Measurements from ENCODE around the gene CAMK2N1.

CAMK2N1 gene

DNA sequence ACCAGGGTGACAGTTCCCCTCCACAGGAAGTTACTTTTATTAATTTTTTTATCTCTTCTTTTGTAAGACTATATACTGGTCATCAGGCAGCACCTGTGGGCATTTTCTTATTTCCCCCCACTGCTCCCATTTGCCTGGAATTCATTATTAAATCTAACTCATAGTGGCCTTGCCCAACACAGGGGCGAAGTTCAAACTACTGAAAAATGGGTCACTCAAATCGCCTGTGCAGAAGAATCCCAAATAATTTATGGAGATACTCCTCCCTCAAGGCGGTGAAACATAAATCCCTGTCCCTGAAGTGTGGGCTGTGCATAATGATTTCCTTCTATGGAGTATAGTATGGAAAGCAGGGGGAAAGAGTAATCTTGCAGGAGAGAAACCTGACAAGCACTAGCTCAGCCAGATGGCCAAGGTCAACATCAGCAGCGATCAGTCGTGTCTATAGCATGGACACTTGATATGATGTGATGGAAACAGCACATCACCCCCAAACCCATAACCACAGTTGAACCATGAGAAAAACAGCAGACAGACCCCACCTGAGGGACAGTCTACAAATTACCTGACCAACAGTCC, 7.9 kb downstream of the CAMK2N1 start:
- DNase-seq (ENCODE audit: low read depth) = no peak

DNA sequence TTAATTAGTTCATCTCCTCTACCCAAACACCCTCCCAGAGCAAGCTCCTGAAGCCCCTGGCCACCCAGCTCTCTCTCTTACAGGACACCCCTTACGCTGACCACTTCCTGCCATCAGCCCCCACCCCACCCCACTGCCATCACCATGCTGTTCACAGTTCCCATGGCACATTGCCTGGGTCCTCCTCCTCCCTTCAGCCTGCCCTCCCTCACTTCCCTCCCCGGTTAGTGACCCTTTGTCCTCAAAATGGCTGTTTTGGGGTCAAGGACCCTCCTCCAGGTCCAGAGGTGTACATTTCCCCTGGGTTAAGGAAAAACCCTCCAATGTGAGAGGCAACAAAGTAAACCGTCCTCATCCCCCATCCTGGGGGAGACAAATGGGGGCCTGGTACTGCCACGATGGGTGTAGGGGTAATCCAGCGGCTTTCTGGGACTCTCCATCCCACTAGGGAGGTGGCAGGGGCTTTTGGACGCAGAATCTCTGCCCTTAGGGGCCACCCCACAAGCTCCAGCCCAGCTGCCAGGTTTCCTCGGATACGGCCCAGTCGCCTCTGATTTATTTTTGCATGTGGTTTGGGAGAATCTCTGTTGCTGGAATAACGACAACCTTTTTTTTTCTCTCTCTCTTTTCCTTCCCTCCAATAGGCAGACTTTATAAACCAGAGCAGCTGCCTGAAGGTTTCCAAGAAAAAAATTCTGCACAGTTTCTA, 8.5 kb downstream of the CAMK2N1 start:
- no peak for DNase-seq (ENCODE audit: low read depth)

DNA sequence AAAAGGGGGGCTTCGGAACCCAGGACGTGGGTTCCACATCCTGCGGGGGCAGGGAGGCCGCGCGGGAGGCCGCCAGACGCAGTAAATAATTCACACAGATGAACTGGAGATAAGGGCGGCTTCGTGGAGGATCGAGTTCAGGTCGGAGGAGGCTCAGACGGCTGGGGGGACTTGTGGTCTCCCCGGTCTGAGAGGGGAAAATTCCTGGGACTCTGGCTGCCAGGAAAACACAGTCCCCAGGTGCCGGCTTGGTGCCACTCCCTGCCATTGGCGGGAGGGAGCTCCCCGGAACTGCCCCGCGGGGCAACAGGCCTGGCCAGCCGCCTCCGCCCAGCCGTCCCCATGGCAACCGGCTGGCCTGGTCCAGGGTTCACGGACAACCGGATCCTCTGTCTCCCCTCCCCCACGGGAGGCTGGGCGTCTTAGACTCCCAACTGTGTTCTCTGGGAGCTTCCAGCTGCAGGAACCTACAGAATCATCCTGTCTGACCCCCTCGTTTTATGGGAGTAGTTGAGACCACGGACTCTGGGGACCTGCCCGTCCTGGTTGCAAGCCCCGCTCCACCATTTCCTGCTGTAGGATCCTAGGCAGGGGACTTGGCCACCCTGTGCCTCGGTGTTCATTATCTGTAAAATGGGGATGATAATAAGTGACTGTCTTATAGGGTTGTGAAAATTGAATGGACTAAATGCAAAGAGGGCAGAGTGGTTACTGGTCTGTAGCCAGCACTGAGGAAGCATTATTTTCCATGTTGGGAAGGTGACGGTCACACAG, 9.6 kb downstream of the CAMK2N1 start:
- peak; percentile 10 for DNase-seq (ENCODE audit: low read depth)

DNA sequence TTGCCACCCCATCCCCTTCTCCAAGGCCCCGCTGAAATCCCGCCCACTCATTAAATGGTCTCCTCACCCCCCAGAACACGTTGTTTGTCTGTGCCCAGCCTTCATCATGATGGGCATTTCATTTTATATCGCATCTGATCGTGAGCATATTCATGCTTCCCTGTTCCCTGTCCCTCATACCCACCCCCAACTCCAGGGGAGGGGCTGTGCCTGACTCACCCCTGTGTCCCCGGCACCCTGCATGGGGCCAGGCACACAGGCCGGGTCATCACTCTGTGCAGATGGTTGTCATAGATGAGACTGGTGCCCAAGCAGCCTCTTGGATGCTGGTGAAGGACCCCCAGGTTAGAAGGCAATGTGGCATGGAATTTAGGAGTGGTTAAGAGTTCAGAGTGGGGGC, 11.0 kb downstream of the CAMK2N1 start:
- no peak for DNase-seq (ENCODE audit: low read depth)

DNA sequence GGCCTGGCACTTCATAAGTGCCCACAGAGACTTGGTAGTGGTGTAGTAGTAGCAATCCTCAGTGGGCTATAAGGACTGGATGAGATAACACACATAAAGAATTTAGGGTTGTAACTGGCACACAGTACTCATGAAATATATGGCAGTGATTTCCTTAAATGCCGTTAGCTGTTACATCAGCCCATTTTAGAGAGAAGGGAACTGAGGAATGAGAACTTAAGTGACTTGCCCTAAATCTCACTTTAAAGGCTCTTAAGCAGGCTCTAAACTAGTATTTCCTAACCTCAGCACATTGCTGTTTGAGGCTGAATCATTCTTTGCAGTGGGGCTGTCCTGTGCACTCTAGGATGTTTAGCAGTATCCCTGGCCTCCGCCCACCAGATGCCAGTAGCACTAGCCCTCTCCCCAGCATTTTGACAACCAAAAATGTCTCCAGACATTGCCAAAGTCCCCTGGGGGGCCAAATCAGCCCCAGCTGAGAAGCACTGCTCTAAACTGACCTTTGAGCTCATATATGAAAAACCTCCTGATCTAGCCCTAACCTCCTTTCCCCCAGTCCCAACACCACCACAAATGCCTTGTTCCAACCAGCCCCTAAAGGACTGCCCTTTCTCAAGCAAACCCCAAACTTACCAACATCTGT, 11.6 kb downstream of the CAMK2N1 start:
- DNase-seq (ENCODE audit: low read depth) = peak; percentile 16

GRCh38 chr1:20473894-20474293, 12.1 kb downstream of the CAMK2N1 start:
- DNase-seq (ENCODE audit: low read depth) = no peak

- DNase-seq (ENCODE audit: low read depth) = peak; percentile 41
Measured at GRCh38 chr1:20472860-20473711, 12.9 kb downstream of the CAMK2N1 start.

DNA sequence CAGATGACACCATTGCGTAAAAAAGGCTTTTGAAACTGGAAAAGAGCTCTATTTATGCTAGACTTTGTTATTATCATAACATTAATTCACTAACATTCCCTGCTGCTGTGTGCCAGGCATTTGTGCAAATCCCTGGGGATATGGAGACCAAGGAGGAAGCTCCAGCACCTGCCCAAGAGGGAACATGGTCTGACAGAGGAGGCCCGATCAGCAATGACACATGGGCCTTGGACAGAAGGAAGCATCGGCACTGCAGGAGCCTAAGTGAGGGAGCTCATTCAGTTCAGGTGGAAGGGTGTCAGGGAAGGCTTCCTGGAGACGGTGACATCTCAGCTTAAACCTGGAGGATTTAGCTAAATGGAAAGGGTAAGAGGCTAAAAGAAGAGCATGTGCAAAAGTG, 13.9 kb downstream of the CAMK2N1 start:
- no peak for DNase-seq (ENCODE audit: low read depth)

DNA sequence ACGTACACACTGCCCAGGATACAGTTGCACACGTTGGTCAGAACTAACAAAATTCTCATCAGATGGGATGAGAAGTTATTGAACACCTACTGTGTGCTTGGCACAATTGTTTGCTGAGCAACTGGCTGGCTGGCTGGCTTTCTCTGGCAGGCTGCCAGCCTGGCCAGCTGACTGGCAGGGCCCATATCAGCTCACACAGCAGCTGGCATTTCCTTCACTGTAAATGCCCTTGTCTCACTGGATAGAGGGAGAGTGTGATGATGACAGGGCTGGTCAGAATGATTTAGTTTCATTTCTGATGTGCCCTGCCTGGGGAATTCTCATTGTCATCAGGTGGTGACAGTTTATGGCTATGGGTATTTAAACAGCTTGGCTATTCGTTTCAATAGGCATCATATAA, 15.8 kb downstream of the CAMK2N1 start:
- no peak for DNase-seq (ENCODE audit: low read depth)

GRCh38 chr1:20469406-20470076, 16.5 kb downstream of the CAMK2N1 start:
- DNase-seq (ENCODE audit: low read depth) = no peak

DNA sequence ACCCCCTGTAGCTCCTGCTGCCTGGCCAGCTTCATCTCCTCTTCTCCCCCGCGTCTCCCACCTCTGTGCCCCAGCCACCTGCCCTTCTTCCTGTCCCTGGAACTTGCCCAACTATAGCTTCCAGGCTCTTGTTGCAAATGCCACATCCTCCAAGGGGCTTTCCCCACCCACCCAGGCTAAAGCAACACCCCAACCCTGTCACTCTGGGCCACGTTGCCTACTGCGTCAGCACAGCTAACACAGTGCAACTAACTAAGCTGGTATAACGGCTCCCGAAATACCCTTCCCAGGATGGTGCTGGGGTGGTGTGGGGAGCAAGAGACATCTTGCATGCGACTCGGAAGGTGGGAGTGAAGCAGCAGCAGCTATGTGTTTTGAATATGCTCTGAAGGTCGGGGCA, 19.7 kb downstream of the CAMK2N1 start:
- no peak for DNase-seq (ENCODE audit: low read depth)

DNA sequence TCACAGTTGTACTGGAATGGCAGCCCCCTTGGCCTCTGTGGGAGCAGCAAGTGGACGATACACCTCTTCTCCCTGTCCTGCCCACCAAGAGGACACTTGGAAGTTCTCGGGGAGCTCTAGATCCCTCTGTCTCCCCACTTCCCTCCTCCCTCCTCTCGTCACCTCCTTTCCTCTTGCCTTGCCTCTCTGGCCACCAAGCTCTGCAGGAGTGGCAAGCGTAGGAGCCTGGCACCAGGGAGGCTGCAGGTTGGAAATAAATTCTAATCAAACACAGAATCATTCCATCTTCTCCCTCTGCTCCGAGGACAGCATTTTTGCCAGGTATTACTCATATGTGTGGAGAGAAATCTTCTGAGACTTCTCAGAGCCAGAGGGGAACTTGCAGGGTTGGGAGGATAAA, 20.8 kb downstream of the CAMK2N1 start:
- no peak for DNase-seq (ENCODE audit: low read depth)

DNA sequence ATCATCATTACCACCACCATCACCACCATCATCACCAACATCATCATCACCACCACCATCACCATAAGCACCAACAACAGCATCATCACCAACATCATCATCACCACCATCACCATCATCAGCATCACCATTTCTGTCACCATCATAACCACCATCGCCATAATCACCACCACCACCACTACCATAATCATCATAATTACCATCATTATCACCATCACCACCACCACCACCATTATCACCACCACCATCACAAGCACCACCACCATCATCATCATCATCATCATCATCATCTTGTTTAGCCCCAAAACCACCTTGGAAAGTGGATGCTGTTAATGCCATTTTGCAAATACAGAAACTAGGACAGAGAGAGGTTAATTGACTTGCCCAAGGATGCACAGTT, 22.5 kb downstream of the CAMK2N1 start:
- no peak for DNase-seq (ENCODE audit: low read depth)

GRCh38 chr1:20462397-20462796, 23.6 kb downstream of the CAMK2N1 start:
- DNase-seq (ENCODE audit: low read depth) = no peak

GRCh38 chr1:20458717-20459116, 27.3 kb downstream of the CAMK2N1 start:
- DNase-seq (ENCODE audit: low read depth) = no peak

DNA sequence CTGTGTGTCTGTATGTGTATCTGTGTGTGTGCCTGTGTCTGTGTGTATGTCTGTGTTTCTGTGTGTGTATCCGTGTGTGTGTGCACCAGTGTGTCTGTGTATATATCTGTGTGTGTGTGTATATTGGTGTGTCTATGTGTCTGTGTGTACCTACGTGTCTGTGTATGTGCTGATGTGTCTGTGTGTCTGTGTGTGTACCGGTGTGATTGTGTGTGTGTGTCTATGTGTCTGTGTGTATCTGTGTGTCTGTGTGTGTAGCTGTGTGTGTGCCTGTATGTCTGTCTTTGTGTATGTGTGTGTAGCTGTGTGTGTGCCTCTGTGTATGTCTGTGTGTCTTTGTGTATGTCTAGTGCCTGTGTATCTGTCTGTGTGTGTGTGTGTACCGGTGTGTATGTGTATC, 32.0 kb downstream of the CAMK2N1 start:
- no peak for DNase-seq (ENCODE audit: low read depth)

DNA sequence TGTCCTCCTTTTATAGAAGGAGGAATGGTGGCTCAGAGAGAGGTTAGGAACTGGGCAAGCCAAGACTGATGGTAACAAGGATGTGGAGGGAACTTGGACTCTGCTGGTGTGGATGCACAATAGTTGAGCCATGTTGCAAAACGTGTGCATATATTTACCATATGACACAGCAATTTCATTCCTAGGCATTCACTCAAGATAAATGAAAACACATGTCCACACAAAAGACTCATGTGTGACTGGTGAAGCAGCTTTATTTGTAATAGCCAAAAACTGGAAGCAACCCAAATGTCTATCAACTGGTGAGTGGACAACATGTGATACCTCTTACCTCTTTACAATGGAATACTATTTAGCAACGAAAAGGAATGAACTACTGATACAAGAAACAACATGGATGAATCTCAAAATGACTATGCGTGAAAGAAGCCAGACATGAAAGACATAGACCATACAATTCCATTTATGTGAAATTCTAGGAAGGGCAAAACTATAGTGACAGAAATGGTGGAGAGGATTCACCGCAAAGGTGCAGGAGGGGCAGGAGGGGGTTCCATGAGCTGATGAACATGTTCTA, 36.2 kb downstream of the CAMK2N1 start:
- DNase-seq (ENCODE audit: low read depth) = peak; percentile 41

- no peak for DNase-seq (ENCODE audit: low read depth)
Measured at GRCh38 chr1:20448671-20449071, 37.3 kb downstream of the CAMK2N1 start.

DNA sequence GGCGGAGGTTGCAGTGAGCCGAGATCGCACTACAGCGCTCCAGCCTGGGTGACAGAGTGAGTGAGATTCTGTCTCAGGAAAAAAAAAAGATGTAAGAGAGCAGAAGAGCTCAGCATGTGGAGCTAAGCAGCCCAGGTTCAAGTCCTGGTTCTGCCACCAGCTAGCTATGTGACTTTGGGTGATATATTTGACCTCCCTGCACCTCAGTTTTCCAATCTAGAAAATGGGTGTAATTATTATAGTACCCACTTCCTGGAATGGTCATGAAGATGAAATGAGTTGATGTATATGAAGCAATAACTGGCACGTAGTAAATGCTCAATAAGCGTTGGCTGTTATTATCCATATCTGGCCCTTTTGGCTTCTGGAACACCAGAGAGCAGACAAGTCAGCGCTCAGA, 38.2 kb downstream of the CAMK2N1 start:
- no peak for DNase-seq (ENCODE audit: low read depth)

GRCh38 chr1:20446796-20447195, 39.2 kb downstream of the CAMK2N1 start:
- peak; percentile 48 for DNase-seq (ENCODE audit: low read depth)

GRCh38 chr1:20445956-20446355, 40.1 kb downstream of the CAMK2N1 start:
- no peak for DNase-seq (ENCODE audit: low read depth)
